ENCODE results near the gene TACR1. TPM values are rescaled to one million over a fixed set of nuclear protein-coding genes. Genes with fewer than 3 reads are reported as not detected.
"Not testable (repeated sequence)": the region's sequence is repeated elsewhere in the genome, so short reads cannot be mapped to it uniquely, and the experiment has no call there.

TACR1 gene, protein sequence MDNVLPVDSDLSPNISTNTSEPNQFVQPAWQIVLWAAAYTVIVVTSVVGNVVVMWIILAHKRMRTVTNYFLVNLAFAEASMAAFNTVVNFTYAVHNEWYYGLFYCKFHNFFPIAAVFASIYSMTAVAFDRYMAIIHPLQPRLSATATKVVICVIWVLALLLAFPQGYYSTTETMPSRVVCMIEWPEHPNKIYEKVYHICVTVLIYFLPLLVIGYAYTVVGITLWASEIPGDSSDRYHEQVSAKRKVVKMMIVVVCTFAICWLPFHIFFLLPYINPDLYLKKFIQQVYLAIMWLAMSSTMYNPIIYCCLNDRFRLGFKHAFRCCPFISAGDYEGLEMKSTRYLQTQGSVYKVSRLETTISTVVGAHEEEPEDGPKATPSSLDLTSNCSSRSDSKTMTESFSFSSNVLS
- 0.11 TPM for polyA plus RNA-seq (2013, experiment 1 of 2)
- polyA plus RNA-seq (2013, experiment 2 of 2): 0.15 TPM

DNA sequence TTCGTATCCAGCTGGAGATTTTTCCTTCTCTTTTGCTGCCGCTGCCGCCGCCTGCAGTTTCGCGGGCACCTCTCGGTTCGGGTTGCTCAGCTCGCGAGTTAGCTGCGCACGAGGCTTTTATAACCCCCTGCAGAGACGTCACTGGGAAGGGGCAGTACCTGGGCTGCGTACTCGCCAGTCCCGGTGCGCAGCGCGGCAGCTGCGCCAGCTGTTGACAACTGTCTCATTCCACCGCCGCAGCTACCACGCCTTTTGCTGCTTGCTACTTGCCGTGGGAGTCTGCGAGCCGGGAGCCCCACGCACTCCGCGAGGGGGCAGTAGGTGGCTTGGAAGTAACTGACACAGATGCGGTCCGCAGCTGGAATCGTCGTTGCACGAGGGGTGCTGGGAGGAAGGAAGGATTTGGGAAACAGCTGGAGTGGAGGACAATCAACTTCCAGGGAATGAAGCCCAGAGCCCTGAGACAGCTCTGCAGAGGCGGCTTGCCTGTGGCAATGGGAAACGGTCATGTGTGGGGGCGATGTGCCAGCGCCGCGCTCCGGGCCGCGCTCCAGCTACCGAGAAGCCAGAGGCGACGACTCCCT is at the start of gene TACR1:
Gene TACR1 (minus strand): TSS at position 93 of the 584 bp plus-strand sequence. CDS start 586 bp downstream, outside the sequence.
- Histone ChIP-seq H3K9me3 (ENCODE audit: control insufficient read depth, low read length) (no peaks in the 10 kb centered on the region), H3K4me1 (ENCODE audit: control insufficient read depth, insufficient read depth, low read length, poor library complexity, severe bottlenecking) (peaks cover 5% of the 10 kb centered on the region), H3K36me3 (ENCODE audit: control insufficient read depth, insufficient read depth, low read length) (no peaks in the 10 kb centered on the region), H3K27ac (ENCODE audit: low read depth, low read length, severe bottlenecking) (no peak within 1 kb of the TSS), H3K4me3 (ENCODE audit: extremely low read depth, insufficient read depth, low read length, poor library complexity, severe bottlenecking) (peak within 1 kb of the TSS; percentile 20)
- WGBS, 2 experiments (ENCODE audit: insufficient coverage in 2 of 2): 0 to 2% methylated on average over 36 to 42 of the region's 46 CpGs

DNA sequence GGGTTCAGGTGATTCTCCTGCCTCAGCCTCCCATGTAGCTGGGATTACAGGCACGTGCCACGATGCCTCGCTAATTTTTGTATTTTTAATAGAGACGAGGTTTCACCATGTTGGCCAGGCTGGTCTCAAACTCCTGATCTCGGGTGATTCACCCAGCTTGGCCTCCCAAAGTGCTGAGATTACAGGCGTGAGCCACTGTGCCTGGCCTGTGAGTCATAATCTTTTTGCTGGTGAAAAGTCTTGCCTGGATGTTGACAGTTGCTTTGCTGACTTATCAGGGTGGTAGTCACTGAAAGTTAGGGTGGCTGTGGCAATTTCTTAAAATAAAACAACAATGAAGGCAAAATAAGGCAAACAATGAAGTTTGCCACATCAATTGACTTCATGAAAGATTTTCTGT is 49.3 kb upstream of the TACR1 start:
- 65 to 72% methylated on average over 4 to 6 of the region's 6 CpGs for WGBS, 2 experiments (ENCODE audit: insufficient coverage in 2 of 2)
- not testable (repeated sequence) for H3K36me3 ChIP-seq (ENCODE audit: control insufficient read depth, insufficient read depth, low read length); H3K4me3 ChIP-seq (ENCODE audit: extremely low read depth, insufficient read depth, low read length, poor library complexity, severe bottlenecking); H3K27ac ChIP-seq (ENCODE audit: low read depth, low read length, severe bottlenecking); H3K9me3 ChIP-seq (ENCODE audit: control insufficient read depth, low read length); H3K4me1 ChIP-seq (ENCODE audit: control insufficient read depth, insufficient read depth, low read length, poor library complexity, severe bottlenecking)

DNA sequence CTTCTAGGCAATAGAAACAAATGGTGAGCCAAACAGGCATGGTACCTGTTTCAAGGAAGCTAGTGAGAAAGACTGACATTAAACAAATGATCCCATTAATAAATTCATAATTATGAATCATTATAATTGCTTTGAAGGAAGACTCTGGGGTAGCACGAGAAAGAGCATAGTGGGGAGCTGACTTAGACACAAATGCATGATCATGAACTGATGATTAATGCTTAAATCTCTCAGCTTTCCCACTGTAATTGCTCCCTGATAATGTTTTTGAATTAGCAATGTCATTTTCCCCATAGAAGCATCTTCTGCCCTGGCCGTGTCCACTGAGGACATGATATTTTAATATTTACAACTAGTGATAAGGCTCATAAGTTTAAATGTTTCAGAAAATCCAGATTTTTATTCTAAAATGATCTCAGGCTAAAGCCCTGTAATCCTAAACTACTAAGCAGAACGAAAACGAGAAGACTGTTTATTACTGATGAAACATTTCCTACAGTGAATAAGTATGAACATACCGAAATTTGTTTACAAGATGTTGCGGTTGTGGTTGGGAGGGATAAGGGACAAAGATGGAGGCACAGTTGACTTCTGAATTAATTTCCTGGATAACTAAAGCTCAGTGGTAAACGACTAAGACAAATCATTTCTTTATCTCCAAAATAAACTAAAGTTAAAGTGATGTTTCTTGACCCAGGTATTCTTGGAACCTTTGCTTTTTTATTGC is 47.3 kb upstream of the TACR1 start:
- no peaks in the 10 kb centered on the region for H3K36me3 ChIP-seq (ENCODE audit: control insufficient read depth, insufficient read depth, low read length)
- H3K27ac ChIP-seq (ENCODE audit: low read depth, low read length, severe bottlenecking): no peak overlapping the region
- no peak overlapping the region for H3K4me3 ChIP-seq (ENCODE audit: extremely low read depth, insufficient read depth, low read length, poor library complexity, severe bottlenecking)
- no peaks in the 10 kb centered on the region for H3K4me1 ChIP-seq (ENCODE audit: control insufficient read depth, insufficient read depth, low read length, poor library complexity, severe bottlenecking)
- peaks cover 6% of the 10 kb centered on the region for H3K9me3 ChIP-seq (ENCODE audit: control insufficient read depth, low read length)
- WGBS, 2 experiments (ENCODE audit: insufficient coverage in 2 of 2): 82 to 100% methylated on average over 2 of the region's 7 CpGs

DNA sequence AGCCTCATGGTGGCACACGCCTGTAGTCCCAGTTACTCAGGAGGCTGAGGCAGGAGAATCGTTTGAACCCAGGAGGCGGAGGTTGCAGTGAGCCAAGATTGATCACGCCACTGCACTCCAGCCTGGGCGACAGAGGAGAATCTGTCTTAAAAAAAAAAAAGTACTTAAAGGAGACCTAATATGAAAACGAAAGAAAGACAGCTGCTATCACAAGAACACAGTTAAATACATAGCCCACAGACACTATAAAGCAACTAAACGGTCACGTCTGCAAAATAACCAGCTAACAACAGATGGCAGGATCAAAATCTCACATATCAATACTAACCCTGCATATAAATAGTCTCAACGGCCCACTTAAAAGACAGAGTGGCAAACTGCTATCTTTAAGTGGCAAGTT is 43.9 kb upstream of the TACR1 start:
- 94 to 95% methylated on average over 5 to 9 of the region's 9 CpGs for WGBS, 2 experiments (ENCODE audit: insufficient coverage in 2 of 2)
- Histone ChIP-seq H3K36me3 (ENCODE audit: control insufficient read depth, insufficient read depth, low read length) (no peaks in the 10 kb centered on the region), H3K27ac (ENCODE audit: low read depth, low read length, severe bottlenecking) (no peak overlapping the region), H3K4me1 (ENCODE audit: control insufficient read depth, insufficient read depth, low read length, poor library complexity, severe bottlenecking) (no peaks in the 10 kb centered on the region), H3K9me3 (ENCODE audit: control insufficient read depth, low read length) (peaks cover 3% of the 10 kb centered on the region), H3K4me3 (ENCODE audit: extremely low read depth, insufficient read depth, low read length, poor library complexity, severe bottlenecking) (no peak overlapping the region)

DNA sequence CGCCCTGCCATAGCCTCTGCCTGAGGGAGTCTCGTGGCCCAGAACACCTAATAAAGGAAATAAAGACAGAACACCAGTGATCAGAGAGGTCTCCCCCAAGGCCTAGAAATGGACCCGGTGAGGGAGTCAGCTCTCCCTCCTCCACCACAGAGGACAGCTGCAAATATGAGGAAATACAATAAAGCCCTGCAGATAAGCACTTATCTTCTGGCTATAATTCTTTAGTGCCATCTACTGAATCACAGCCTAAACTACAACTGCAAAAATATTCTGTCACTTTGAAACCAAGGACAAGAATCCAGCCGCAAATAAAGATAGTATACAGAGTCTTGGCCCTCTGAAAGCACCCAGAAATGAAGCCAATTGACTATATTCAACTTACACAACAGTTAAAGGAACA is 42.4 kb upstream of the TACR1 start:
- 85 to 94% methylated on average over 3 of the region's 4 CpGs for WGBS, 2 experiments (ENCODE audit: insufficient coverage in 2 of 2)

DNA sequence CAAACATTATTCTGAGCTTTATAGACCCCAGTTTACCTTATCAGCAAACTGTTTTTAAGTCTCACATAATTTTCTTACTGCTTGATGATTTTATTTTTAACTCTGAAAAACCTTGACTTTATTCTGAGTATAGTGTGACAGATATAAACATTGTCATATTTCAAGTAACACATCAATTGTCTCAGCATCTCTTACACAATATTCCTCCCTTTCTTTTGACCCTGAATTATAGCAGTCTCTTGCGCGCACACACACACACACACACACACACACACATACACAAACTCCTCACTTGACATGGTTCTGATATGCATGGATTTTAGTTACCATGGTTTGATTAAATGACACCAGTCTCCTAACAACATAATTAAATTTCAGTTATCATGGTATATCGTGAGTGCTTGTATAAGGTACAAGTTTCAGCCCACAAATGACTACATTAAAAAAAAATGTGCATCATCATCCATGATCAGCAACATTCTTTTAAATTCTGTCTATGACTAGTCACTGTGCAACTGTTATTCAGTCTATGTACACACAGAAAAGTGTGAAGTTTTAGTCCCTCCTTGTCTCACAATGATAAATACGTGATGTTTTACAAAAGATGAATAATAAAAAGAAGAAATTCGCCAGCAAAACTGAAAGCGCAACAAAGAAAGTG is 39.5 kb upstream of the TACR1 start:
- Histone ChIP-seq H3K4me3 (ENCODE audit: extremely low read depth, insufficient read depth, low read length, poor library complexity, severe bottlenecking) (no peak overlapping the region), H3K36me3 (ENCODE audit: control insufficient read depth, insufficient read depth, low read length) (no peaks in the 10 kb centered on the region), H3K27ac (ENCODE audit: low read depth, low read length, severe bottlenecking) (no peak overlapping the region), H3K9me3 (ENCODE audit: control insufficient read depth, low read length) (peaks cover 3% of the 10 kb centered on the region), H3K4me1 (ENCODE audit: control insufficient read depth, insufficient read depth, low read length, poor library complexity, severe bottlenecking) (no peaks in the 10 kb centered on the region)
- 77 to 97% methylated on average over 2 to 3 of the region's 6 CpGs for WGBS, 2 experiments (ENCODE audit: insufficient coverage in 2 of 2)

More for the DNA sequence above, 42.4 kb upstream of the TACR1 start:
- Histone ChIP-seq H3K4me3 (ENCODE audit: extremely low read depth, insufficient read depth, low read length, poor library complexity, severe bottlenecking) (no peak overlapping the region), H3K36me3 (ENCODE audit: control insufficient read depth, insufficient read depth, low read length) (no peaks in the 10 kb centered on the region), H3K27ac (ENCODE audit: low read depth, low read length, severe bottlenecking) (no peak overlapping the region), H3K4me1 (ENCODE audit: control insufficient read depth, insufficient read depth, low read length, poor library complexity, severe bottlenecking) (no peaks in the 10 kb centered on the region), H3K9me3 (ENCODE audit: control insufficient read depth, low read length) (peaks cover 3% of the 10 kb centered on the region)

DNA sequence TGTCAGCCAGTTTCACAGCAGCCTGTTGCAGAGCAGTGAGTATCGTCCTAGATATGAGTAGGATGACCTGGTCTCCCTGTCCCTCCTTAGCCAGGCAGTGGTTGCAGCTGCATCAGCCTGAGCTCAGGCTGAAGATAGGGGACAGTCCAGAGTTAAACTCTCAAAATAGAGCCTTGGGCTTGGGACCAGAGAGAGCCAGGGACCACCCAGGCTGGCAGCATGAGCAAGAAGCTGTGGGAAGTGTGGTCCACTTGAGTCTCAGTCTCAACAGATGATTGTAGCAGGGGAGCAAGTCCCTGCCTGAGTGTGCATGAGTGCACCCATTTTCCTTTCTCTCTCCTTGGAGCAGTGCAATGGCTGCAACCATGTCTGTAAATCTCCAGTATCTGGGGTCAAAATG is 38.0 kb upstream of the TACR1 start:
- Histone ChIP-seq H3K36me3 (ENCODE audit: control insufficient read depth, insufficient read depth, low read length) (no peaks in the 10 kb centered on the region), H3K27ac (ENCODE audit: low read depth, low read length, severe bottlenecking) (no peak overlapping the region), H3K4me3 (ENCODE audit: extremely low read depth, insufficient read depth, low read length, poor library complexity, severe bottlenecking) (no peak overlapping the region), H3K4me1 (ENCODE audit: control insufficient read depth, insufficient read depth, low read length, poor library complexity, severe bottlenecking) (no peaks in the 10 kb centered on the region), H3K9me3 (ENCODE audit: control insufficient read depth, low read length) (no peaks in the 10 kb centered on the region)
- 80 to 100% methylated on average over 1 of the region's 1 CpG for WGBS, 2 experiments (ENCODE audit: insufficient coverage in 2 of 2)

DNA sequence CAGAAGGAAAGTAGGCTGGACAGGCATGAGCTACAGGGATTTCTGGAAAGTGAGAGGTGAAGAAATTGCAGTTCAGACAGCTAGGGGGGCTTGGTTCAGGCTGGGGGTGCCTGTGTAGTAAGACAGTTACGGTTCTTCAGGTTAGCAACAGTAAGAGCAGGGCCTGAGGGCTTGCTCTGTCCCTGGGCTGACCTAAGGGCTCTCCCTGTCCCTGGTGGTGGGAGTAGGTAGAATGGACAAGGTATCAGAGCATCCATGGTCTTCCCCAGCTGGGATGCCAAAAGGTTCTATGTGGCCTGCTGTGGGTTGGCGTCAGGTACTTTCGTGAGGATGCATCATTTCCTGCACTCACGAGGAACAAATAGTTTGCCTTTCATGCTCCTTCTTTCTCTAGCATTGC is 34.6 kb upstream of the TACR1 start:
- WGBS, 2 experiments (ENCODE audit: insufficient coverage in 2 of 2): 92 to 100% methylated on average over 1 to 4 of the region's 4 CpGs
- no peak overlapping the region for H3K4me3 ChIP-seq (ENCODE audit: extremely low read depth, insufficient read depth, low read length, poor library complexity, severe bottlenecking)
- H3K27ac ChIP-seq (ENCODE audit: low read depth, low read length, severe bottlenecking): no peak overlapping the region
- H3K36me3 ChIP-seq (ENCODE audit: control insufficient read depth, insufficient read depth, low read length): no peaks in the 10 kb centered on the region
- no peaks in the 10 kb centered on the region for H3K9me3 ChIP-seq (ENCODE audit: control insufficient read depth, low read length)
- H3K4me1 ChIP-seq (ENCODE audit: control insufficient read depth, insufficient read depth, low read length, poor library complexity, severe bottlenecking): no peaks in the 10 kb centered on the region

DNA sequence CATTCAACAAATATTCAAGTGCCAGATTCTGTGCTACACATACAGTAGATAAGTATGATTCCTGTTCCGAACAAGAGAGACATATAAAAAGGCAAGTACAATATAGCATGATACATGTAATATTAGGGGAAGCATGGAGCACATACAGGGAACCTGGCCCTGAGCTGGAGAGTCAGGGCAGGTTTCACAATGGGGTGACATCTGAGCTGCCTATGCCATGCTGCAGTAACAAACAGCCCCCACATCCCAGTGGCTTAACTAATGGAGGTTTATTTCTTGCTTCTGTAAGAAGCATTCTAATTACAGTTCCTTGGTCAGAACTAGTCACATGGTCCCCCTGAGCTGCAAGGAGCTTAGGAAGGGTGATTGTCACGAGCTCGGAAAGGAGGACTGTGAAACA is 27.3 kb upstream of the TACR1 start:
- Histone ChIP-seq H3K9me3 (ENCODE audit: control insufficient read depth, low read length) (no peaks in the 10 kb centered on the region), H3K27ac (ENCODE audit: low read depth, low read length, severe bottlenecking) (no peak overlapping the region), H3K4me1 (ENCODE audit: control insufficient read depth, insufficient read depth, low read length, poor library complexity, severe bottlenecking) (no peaks in the 10 kb centered on the region), H3K4me3 (ENCODE audit: extremely low read depth, insufficient read depth, low read length, poor library complexity, severe bottlenecking) (no peak overlapping the region), H3K36me3 (ENCODE audit: control insufficient read depth, insufficient read depth, low read length) (no peaks in the 10 kb centered on the region)
- 100% methylated on average over 1 of the region's 3 CpGs; no CpG with 5 or more reads in 1 of the 2 experiments for WGBS, 2 experiments (ENCODE audit: insufficient coverage in 2 of 2)

DNA sequence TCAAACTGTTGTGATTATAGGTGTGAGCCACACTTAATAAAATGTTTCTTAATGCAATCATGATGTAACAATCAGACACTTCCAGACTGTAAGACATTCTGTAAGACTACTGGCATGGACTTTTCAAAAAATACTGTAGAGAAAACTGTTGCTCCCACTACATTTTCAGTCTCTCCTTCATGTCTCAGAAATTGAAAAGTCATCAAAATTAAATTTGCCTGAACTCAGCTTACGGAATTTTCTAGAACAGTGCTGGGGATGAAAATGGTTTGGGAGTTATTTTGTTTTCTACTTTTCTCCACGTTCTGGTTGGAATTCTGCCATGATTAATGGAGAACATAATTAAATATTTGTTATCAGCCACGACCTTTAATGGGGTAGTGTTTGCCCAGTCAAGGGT is 26.8 kb upstream of the TACR1 start:
- no peak overlapping the region for H3K27ac ChIP-seq (ENCODE audit: low read depth, low read length, severe bottlenecking)
- H3K4me1 ChIP-seq (ENCODE audit: control insufficient read depth, insufficient read depth, low read length, poor library complexity, severe bottlenecking): no peaks in the 10 kb centered on the region
- H3K4me3 ChIP-seq (ENCODE audit: extremely low read depth, insufficient read depth, low read length, poor library complexity, severe bottlenecking): no peak overlapping the region
- WGBS, 2 experiments (ENCODE audit: insufficient coverage in 2 of 2): 100% methylated on average over 1 of the region's 3 CpGs; no CpG with 5 or more reads in 1 of the 2 experiments
- H3K36me3 ChIP-seq (ENCODE audit: control insufficient read depth, insufficient read depth, low read length): no peaks in the 10 kb centered on the region
- H3K9me3 ChIP-seq (ENCODE audit: control insufficient read depth, low read length): no peaks in the 10 kb centered on the region

Measured in mesodermal cell (in vitro differentiated cells).